ENCODE measurements around the gene SPSB1. TPM values are rescaled to one million over a fixed set of nuclear protein-coding genes. Genes with fewer than 3 reads are reported as not detected.

Gene SPSB1
- polyA plus RNA-seq, 3 donors, result 15.8 to 153 (median 39.6) TPM

- no peak overlapping the region for H3K27ac ChIP-seq (ENCODE audit: low read depth, low read length)
- 78 to 86% (median 86%) methylated on average over 9 to 11 of the region's 11 CpGs for WGBS, 3 donors
Measured at GRCh38 chr1:9273177-9273576, 19.5 kb upstream of the SPSB1 start.

GRCh38 chr1:9275161-9275560 is 17.5 kb upstream of the SPSB1 start:
- WGBS, 3 donors, result 76 to 86% (median 82%) methylated on average over 10 of the region's 10 CpGs
- H3K27ac ChIP-seq (ENCODE audit: low read depth, low read length), result no peak overlapping the region

GRCh38 chr1:9275567-9276034 is 17.1 kb upstream of the SPSB1 start:
- 44 to 73% (median 48%) methylated on average over 12 of the region's 12 CpGs for WGBS, 3 donors
- H3K27ac ChIP-seq (ENCODE audit: low read depth, low read length), result no peak overlapping the region

GRCh38 chr1:9278116-9278515 is 14.6 kb upstream of the SPSB1 start:
- H3K27ac ChIP-seq (ENCODE audit: low read depth, low read length), result no peak overlapping the region
- 24 to 86% (median 28%) methylated on average over 5 of the region's 5 CpGs for WGBS, 3 donors

- WGBS, 3 donors, result 63 to 79% (median 66%) methylated on average over 10 of the region's 10 CpGs
- H3K27ac ChIP-seq (ENCODE audit: low read depth, low read length), result no peak overlapping the region
Measured at GRCh38 chr1:9278585-9279153, 14.0 kb upstream of the SPSB1 start.

- H3K27ac ChIP-seq (ENCODE audit: low read depth, low read length), result no peak overlapping the region
- WGBS, 3 donors, result 59 to 62% (median 59%) methylated on average over 22 to 23 of the region's 23 CpGs
Measured at GRCh38 chr1:9279172-9279840, 13.4 kb upstream of the SPSB1 start.

GRCh38 chr1:9280015-9280860 is 12.5 kb upstream of the SPSB1 start:
- WGBS, 3 donors, result 27% methylated on average over 28 to 35 of the region's 36 CpGs
- H3K27ac ChIP-seq (ENCODE audit: low read depth, low read length), result no peak overlapping the region

GRCh38 chr1:9281071-9281827 is 11.4 kb upstream of the SPSB1 start:
- H3K27ac ChIP-seq (ENCODE audit: low read depth, low read length), result no peak overlapping the region
- WGBS, 3 donors, result 76 to 81% (median 76%) methylated on average over 19 of the region's 19 CpGs

- H3K27ac ChIP-seq (ENCODE audit: low read depth, low read length), result no peak overlapping the region
- WGBS, 3 donors, result 49 to 56% (median 53%) methylated on average over 12 of the region's 12 CpGs
Measured at GRCh38 chr1:9281908-9282695, 10.6 kb upstream of the SPSB1 start.

- WGBS, 3 donors, result 51 to 64% (median 57%) methylated on average over 4 of the region's 4 CpGs
- H3K27ac ChIP-seq (ENCODE audit: low read depth, low read length), result no peak overlapping the region
Measured at GRCh38 chr1:9282696-9282955, 10.1 kb upstream of the SPSB1 start.

- no peak overlapping the region for H3K27ac ChIP-seq (ENCODE audit: low read depth, low read length)
- WGBS, 3 donors, result 84 to 85% (median 84%) methylated on average over 2 of the region's 2 CpGs
Measured at GRCh38 chr1:9284061-9284460, 8.6 kb upstream of the SPSB1 start.

GRCh38 chr1:9286556-9286955 is 6.1 kb upstream of the SPSB1 start:
- 72 to 86% (median 80%) methylated on average over 6 of the region's 6 CpGs for WGBS, 3 donors
- no peak overlapping the region for H3K27ac ChIP-seq (ENCODE audit: low read depth, low read length)

GRCh38 chr1:9289090-9289534 is 3.6 kb upstream of the SPSB1 start:
- WGBS, 3 donors, result 42 to 49% (median 46%) methylated on average over 6 of the region's 6 CpGs
- no peak overlapping the region for H3K27ac ChIP-seq (ENCODE audit: low read depth, low read length)

GRCh38 chr1:9289711-9290485 is 2.8 kb upstream of the SPSB1 start:
- WGBS, 3 donors, result 24 to 57% (median 28%) methylated on average over 5 of the region's 5 CpGs
- H3K27ac ChIP-seq (ENCODE audit: low read depth, low read length), result no peak overlapping the region

- WGBS, 3 donors, result 15 to 26% (median 21%) methylated on average over 13 of the region's 13 CpGs
- H3K27ac ChIP-seq (ENCODE audit: low read depth, low read length), result peak overlapping the region; percentile 66
Measured at GRCh38 chr1:9291914-9292360, 757 bp upstream of the SPSB1 start.

- H3K27ac ChIP-seq (ENCODE audit: low read depth, low read length), result peak overlapping the region; percentile 62
- 0 to 1% (median 0%) methylated on average over 7 to 40 of the region's 43 CpGs for WGBS, 3 donors
Measured at GRCh38 chr1:9293241-9293532, 493 bp downstream of the SPSB1 start.

- 4 to 10% (median 5%) methylated on average over 27 to 41 of the region's 41 CpGs for WGBS, 3 donors
Measured at GRCh38 chr1:9293533-9294404, 1.1 kb downstream of the SPSB1 start.

More at GRCh38 chr1:9293533-9294404, 1.1 kb downstream of the SPSB1 start:
- H3K27ac ChIP-seq (ENCODE audit: low read depth, low read length), result peak overlapping the region; percentile 62

Measured in adipose tissue (tissue), 3 donors.